Psoas muscle (tissue), 8 donors: ENCODE results near the gene DNMT1. TPM values are rescaled to one million over a fixed set of nuclear protein-coding genes. Genes with fewer than 3 reads are reported as not detected.

Source experiments
- ATAC-seq, 4 donors: fragments of 200-7000 bp; cut with Tn5 transposase; one replicate each; pipeline ENCODE4 v1.9.1; 2020; ENCODE audit warnings: moderate library complexity in 3 of 4, mild to moderate bottlenecking in 2 of 4
- DNase-seq, 2 donors: peaks; one replicate each; pipeline ENCODE4 v3.0.0-alpha.2; 2020
- H3K27ac ChIP-seq: fragments of 200-600 bp; one replicate; pipeline ENCODE4 v1.8.0; 2022
- H3K27me3 ChIP-seq, 3 donors: fragments of 200-600 bp in 1 of 3; one replicate each; pipeline versions ENCODE4 v1.6.1 to v1.8.0; 2013 to 2022; ENCODE audit warnings: low read length in 2 of 3, mild to moderate bottlenecking in 2 of 3, moderate library complexity in 1 of 3; ENCODE audit not compliant: insufficient read depth in 3 of 3
- H3K36me3 ChIP-seq, 2 donors: fragments of 200-600 bp in 1 of 2; one replicate each; pipeline versions ENCODE4 v1.6.1 to v1.8.0; 2013 to 2022; ENCODE audit warnings: low read depth in 1 of 2, mild to moderate bottlenecking in 1 of 2, moderate library complexity in 1 of 2; ENCODE audit not compliant: insufficient read depth in 1 of 2
- H3K4me1 ChIP-seq: fragments of 200-600 bp; one replicate; pipeline ENCODE4 v1.8.0; 2022
- H3K4me3 ChIP-seq: fragments of 200-600 bp; one replicate; pipeline ENCODE4 v1.8.0; 2022; ENCODE audit warnings: mild to moderate bottlenecking
- H3K9me3 ChIP-seq: fragments of 200-600 bp; one replicate; pipeline ENCODE4 v1.8.0; 2022
- WGBS, 3 donors: extraction: QIAGEN DNeasy Blood & Tissue Kit; methylation state at CpG; one replicate each; pipeline versions ENCODE4 v1.1.6 to v1.1.7; 2013; 5-methylcytosine and 5-hydroxymethylcytosine counted together
- intact Hi-C, 2 donors: fragments of 100-400 bp; cut with DNase I; formaldehyde crosslinking; loops; one replicate each; pipeline versions ENCODE4 v1.11.0 to v1.14.2; 2022
- polyA plus RNA-seq, 3 donors: library from polyadenylated mRNA; stranded (reverse); fragments of 200-250 nt; gene quantifications; one replicate each; pipeline ENCODE4 v1.2.3, GENCODE V29; 2013
- total RNA-seq, 4 donors: library from RNA; stranded (reverse); fragmentation: NEBNext Ultra II Directional in 2 of 4; extraction: Animal tissue kit (Norgen Biotek cat#: 25700) in 2 of 4; gene quantifications; one replicate each; pipeline versions ENCODE4 v1.2.1 to v1.2.4, GENCODE V29; 2021 to 2023
- TF ChIP-seq, protein P1 (sequence below): fragments of 200-600 bp; IDR thresholded peaks from one replicate; pipeline ENCODE4 v1.8.0; 2022; ENCODE audit warnings: antibody characterized with exemption
- donor health status: healthy with polysubstance abuse.
- donor health status: DM: no; HTN: no; CAD: no; lungs with moderate emphysema.
- donor health status: Bipolar disorder and iron deficiency.
- donor health status: healthy.
- donor health status: DM: yes; HTN: yes; CAD: no.
- donor health status: DM: no; HTN: no; CAD: no.
- donor health status: DM: no; HTN: no; CAD: no.
- donor health status: DM: yes; HTN: yes; CAD: no.

DNMT1 gene
- total and polyA plus RNA-seq, 7 donors, result 7.1 to 25.2 (median 13.5) TPM

DNA sequence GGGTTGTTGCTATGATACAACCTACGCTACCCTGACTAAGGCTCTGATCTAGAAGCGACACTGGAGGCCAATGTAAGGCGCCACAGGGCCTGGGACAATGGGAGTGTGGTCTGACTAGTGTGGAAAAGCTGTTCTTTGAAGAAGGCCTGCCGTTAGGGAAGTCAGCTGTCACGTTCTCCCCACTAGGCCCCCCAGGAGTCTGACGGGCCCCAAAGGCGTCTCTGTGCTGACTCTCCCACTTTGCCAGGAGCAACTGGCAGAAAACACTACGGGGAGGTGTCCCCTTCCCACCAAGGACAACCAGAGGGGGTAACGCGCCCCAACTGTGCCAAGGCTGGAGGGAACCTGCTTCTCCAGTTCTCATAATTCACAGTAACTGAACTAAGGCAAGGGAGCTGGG, 49.7 kb downstream of the DNMT1 start:
- H3K9me3 ChIP-seq, result no peaks in the 10 kb centered on the region
- intact Hi-C loops, result no loop called here
- H3K36me3 ChIP-seq, result peaks cover 7 to 93% of the 10 kb centered on the region in 2 donors
- 90 to 93% (median 93%) methylated on average over 10 of the region's 10 CpGs for WGBS, 3 donors
- TF ChIP-seq, protein P1, sequence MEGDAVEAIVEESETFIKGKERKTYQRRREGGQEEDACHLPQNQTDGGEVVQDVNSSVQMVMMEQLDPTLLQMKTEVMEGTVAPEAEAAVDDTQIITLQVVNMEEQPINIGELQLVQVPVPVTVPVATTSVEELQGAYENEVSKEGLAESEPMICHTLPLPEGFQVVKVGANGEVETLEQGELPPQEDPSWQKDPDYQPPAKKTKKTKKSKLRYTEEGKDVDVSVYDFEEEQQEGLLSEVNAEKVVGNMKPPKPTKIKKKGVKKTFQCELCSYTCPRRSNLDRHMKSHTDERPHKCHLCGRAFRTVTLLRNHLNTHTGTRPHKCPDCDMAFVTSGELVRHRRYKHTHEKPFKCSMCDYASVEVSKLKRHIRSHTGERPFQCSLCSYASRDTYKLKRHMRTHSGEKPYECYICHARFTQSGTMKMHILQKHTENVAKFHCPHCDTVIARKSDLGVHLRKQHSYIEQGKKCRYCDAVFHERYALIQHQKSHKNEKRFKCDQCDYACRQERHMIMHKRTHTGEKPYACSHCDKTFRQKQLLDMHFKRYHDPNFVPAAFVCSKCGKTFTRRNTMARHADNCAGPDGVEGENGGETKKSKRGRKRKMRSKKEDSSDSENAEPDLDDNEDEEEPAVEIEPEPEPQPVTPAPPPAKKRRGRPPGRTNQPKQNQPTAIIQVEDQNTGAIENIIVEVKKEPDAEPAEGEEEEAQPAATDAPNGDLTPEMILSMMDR, result no peak
- DNase-seq (no peak), ATAC-seq (no peak)
- no peak overlapping the region for H3K27ac ChIP-seq
- no peak overlapping the region for H3K4me3 ChIP-seq
- no peaks in the 10 kb centered on the region for H3K4me1 ChIP-seq
- H3K27me3 ChIP-seq, result no peaks in the 10 kb centered on the region

DNA sequence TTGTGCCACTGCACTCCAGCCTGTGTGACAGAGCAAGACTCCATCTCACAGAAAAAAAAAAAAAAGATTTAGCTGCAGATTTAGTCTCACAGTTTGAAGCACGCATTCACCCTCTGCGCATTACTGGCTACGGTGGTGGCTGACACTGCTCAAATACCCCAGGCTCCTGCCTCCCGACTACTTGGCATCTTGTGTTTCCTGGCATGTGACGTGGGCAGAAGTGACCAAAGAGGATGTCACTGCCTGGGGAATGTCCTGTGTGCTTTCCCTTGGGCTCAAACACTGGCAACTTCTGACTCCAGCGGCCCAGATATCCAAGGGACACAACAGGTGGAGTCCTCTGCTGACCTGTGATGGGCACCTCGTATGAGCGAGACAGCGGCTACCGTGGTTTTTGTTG, 50.4 kb downstream of the DNMT1 start:
- Histone ChIP-seq H3K9me3 (no peaks in the 10 kb centered on the region), H3K27ac (no peak overlapping the region), H3K36me3 (peaks cover 5 to 93% of the 10 kb centered on the region in 2 donors), H3K4me3 (no peak overlapping the region), H3K4me1 (no peaks in the 10 kb centered on the region), H3K27me3 (no peaks in the 10 kb centered on the region)
- TF ChIP-seq, protein P1, result no peak
- intact Hi-C loops, result no loop called here
- WGBS, 3 donors, result 86 to 87% (median 87%) methylated on average over 10 of the region's 10 CpGs
- no peak for ATAC-seq
- no peak for DNase-seq

DNA sequence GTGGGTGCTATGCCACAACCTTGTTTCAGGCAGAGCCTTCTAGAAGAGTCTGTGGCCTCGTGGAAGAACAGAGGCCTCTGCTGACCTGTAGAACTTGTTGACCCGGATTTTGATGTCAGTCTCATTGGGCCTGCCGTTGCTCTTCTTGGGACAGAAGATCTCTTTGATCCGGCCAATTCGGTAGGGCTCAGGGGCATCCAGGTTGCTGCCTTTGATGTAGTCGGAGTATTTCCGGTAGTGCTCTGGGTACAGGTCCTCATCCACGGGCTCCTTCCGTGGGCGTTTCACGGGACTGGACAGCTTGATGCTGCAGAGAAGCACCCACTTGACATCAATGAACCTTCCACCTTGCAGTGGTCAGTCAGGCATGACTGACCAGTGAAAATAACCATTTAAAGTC, 51.1 kb downstream of the DNMT1 start:
- Histone ChIP-seq H3K27me3 (no peaks in the 10 kb centered on the region), H3K27ac (no peak overlapping the region), H3K4me3 (no peak overlapping the region), H3K36me3 (peaks cover 3 to 90% of the 10 kb centered on the region in 2 donors), H3K4me1 (no peaks in the 10 kb centered on the region), H3K9me3 (no peaks in the 10 kb centered on the region)
- WGBS, 3 donors, result 91 to 95% (median 93%) methylated on average over 11 of the region's 11 CpGs
- DNase-seq, result no peak
- intact Hi-C loops, result no loop called here
- ATAC-seq, result no peak
- TF ChIP-seq, protein P1, result no peak

DNA sequence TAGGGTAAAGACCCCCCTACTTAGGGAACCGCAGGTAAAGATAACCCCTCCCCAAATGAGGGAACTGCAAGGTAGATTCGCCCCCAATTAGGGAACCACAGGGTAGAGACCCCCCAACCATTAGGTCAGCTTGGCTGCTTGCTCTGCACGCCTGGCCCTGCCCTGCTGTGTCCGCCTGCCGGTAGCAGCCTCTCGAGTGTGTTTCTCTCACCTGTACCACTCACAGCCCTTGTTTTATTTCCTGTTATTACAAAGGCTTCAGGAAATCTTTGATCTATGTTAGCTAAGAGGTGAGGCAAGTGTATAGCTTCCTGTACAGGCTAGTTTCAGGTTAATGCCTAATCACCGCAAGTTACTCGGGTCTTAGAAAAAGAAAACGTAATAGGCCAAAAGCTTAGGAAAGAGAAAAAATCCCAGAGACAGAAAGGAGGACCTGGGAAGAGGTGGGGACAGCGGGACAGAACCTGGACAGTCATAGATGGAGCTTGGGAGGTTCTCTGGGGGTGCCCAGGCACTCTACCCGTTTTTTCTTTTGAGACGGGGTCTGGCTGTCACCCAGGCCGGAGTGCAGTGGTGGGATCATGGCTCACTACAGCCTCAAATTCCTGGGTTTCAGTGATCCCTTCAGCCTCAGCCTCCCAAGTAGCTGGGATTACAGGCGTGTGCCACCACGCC, 51.9 kb downstream of the DNMT1 start:
- Histone ChIP-seq H3K36me3 (peaks cover 3 to 95% of the 10 kb centered on the region in 2 donors), H3K4me3 (no peak overlapping the region), H3K9me3 (no peaks in the 10 kb centered on the region), H3K27me3 (no peaks in the 10 kb centered on the region), H3K4me1 (no peaks in the 10 kb centered on the region), H3K27ac (no peak overlapping the region)
- TF ChIP-seq, protein P1, result no peak
- ATAC-seq, result no peak
- DNase-seq, result no peak
- 89 to 92% (median 89%) methylated on average over 15 of the region's 15 CpGs for WGBS, 3 donors
- intact Hi-C loops, result no loop called here

DNA sequence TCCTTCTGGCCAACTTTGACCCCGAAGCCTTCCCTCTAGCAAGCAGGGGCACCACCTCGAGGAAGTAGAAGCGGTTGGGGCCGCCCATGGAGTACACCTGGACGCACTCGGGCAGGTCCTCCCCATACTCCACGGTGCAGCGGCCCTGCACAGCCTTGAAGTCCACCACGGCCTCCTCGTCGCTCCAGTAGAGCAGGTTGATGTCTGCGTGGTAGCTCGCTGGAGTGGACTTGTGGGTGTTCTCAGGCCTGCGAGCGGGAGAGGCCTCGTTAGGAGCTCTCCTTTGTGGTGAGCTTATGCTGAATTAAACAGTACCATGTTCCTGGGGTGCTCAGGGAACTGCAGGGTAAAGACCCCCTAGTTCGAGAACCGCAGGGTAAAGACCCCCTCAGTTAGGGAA, 52.8 kb downstream of the DNMT1 start:
- ATAC-seq (no peak), DNase-seq (no peak)
- intact Hi-C loops, result no loop called here
- Histone ChIP-seq H3K9me3 (no peaks in the 10 kb centered on the region), H3K4me1 (no peaks in the 10 kb centered on the region), H3K27me3 (no peaks in the 10 kb centered on the region), H3K27ac (no peak overlapping the region), H3K4me3 (no peak overlapping the region), H3K36me3 (peaks cover 3 to 97% of the 10 kb centered on the region in 2 donors)
- TF ChIP-seq, protein P1, result no peak
- 96 to 97% (median 96%) methylated on average over 18 of the region's 18 CpGs for WGBS, 3 donors
